ENCODE measurements around the gene MATR3. TPM values are rescaled to one million over a fixed set of nuclear protein-coding genes. Genes with fewer than 3 reads are reported as not detected.

The MATR3 gene
- total RNA-seq, 1 experiment from 2014 or later = 194 TPM

DNA sequence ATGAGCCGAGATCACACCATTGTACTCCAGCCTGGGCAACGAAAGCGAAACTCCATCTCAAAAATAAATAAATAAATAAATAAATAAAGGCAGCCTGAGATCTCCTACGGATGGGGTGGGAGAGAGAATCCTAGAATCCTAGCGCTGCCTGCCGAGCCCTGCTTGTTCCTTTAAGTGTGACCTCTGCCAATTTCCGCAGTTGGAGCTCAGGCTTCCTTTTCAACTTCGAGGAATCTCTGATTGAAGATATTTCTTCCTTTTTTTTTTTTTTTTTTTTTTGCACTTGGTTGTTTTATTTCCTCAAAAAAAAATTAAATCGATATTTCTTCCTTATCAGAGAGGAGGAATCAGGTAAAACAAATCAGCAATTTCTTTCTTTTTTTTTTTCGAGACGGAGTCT is 27.3 kb upstream of the MATR3 start:
- ATAC-seq = no peak
- DNase-seq (ENCODE audit: low read depth, low spot score) = no peak
- POLR2A ChIA-PET = no interaction called here
- Histone ChIP-seq H3K36me3 (ENCODE audit: control insufficient read depth, insufficient read depth, low read length) (no peaks in the 10 kb centered on the region), H3K27ac (ENCODE audit: low read length) (no peak overlapping the region), H3K4me3 (ENCODE audit: low read depth in 2 of 2, low read length in 2 of 2) (no peak overlapping the region), H3K9me3 (ENCODE audit: control insufficient read depth, insufficient read depth, low read depth, low read length) (no peaks in the 10 kb centered on the region), H3K4me1 (ENCODE audit: control insufficient read depth, insufficient read depth, low read length) (peaks cover 3% of the 10 kb centered on the region; the same call in 1 of the 2 replicates), H3K27me3 (ENCODE audit: control insufficient read depth, insufficient read depth, low read length) (no peaks in the 10 kb centered on the region)
- TF ChIP-seq CTCF (IDR thresholded peaks at IDR 0.05) (no peak), POLR2AphosphoS5 (IDR thresholded peaks at IDR 0.05; ENCODE audit: low read depth, low read length) (no peak)
- in situ Hi-C loops (cut with HindIII; ENCODE audit: low pct_unique_long_range_greater_than_20kb, low sequenced_read_pairs) (no loop called here), intact Hi-C loops (cut with micrococcal nuclease; ENCODE audit: unreplicated experiment) (loop anchor here (10.0 kb wide), 2 partner anchors 331 to 621 kb away; no protein-coding TSS in a partner anchor)
- CTCF ChIA-PET = no interaction called here
- BruUV-seq (replicated peaks) = no TSS peak

- no peak for TF ChIP-seq CTCF (IDR thresholded peaks at IDR 0.05)
- no peak for TF ChIP-seq POLR2AphosphoS5 (IDR thresholded peaks at IDR 0.05; ENCODE audit: low read depth, low read length)
- TF ChIP-seq REST (IDR thresholded peaks at IDR 0.05; ENCODE audit: insufficient read depth in 1 of 2, low read depth in 2 of 2, low read length in 1 of 2) = no peak
- TF ChIP-seq SIN3A (IDR thresholded peaks at IDR 0.05; ENCODE audit: borderline replicate concordance, insufficient read depth, low read depth, low read length) = no peak
- TF ChIP-seq TCF7L2 (IDR thresholded peaks at IDR 0.05; ENCODE audit: low read depth, low read length) = no peak
- intact Hi-C loops (cut with micrococcal nuclease; ENCODE audit: unreplicated experiment) = loop anchor here (10.0 kb wide), 2 partner anchors 333 to 623 kb away; no protein-coding TSS in a partner anchor
- H3K27me3 ChIP-seq (ENCODE audit: control insufficient read depth, insufficient read depth, low read length) = no peaks in the 10 kb centered on the region
- ATAC-seq = no peak
- peaks cover 15% of the 10 kb centered on the region for H3K4me1 ChIP-seq (ENCODE audit: control insufficient read depth, insufficient read depth, low read length)
- no TSS peak for BruUV-seq (replicated peaks)
- H3K4me3 ChIP-seq (ENCODE audit: low read depth in 2 of 2, low read length in 2 of 2) = no peak overlapping the region
- H3K27ac ChIP-seq (ENCODE audit: low read length) = no peak overlapping the region
- DNase-seq (ENCODE audit: low read depth, low spot score) = no peak
- in situ Hi-C loops (cut with HindIII; ENCODE audit: low pct_unique_long_range_greater_than_20kb, low sequenced_read_pairs) = no loop called here
- H3K36me3 ChIP-seq (ENCODE audit: control insufficient read depth, insufficient read depth, low read length) = no peaks in the 10 kb centered on the region
- no peaks in the 10 kb centered on the region for H3K9me3 ChIP-seq (ENCODE audit: control insufficient read depth, insufficient read depth, low read depth, low read length)
- CTCF ChIA-PET = no interaction called here
- POLR2A ChIA-PET = interaction anchor here (1.0 kb wide), 1 partner anchor 64 kb away, joined by 3 read pairs; no protein-coding TSS in a partner anchor
Measured at GRCh38 chr5:139267481-139267880, 26.1 kb upstream of the MATR3 start.

All from Panc1 (cell line).